PC-9 (cell line): ENCODE data around the gene C6orf136.

Experiments
- EZH2 ChIP-seq: fragments of 200-600 bp; sonication (generic); IDR thresholded peaks from 2 replicates; pipeline ENCODE4 v1.8.0; 2017; ENCODE audit warnings: antibody characterized with exemption, low read depth
- TF ChIP-seq, protein P1 (sequence below): fragments of 200-600 bp; sonication (generic); conservative IDR thresholded peaks from 2 replicates; pipeline ENCODE4 v1.6.1; 2017; ENCODE audit warnings: mixed run types, antibody characterized with exemption, mild to moderate bottlenecking, moderate library complexity

DNA sequence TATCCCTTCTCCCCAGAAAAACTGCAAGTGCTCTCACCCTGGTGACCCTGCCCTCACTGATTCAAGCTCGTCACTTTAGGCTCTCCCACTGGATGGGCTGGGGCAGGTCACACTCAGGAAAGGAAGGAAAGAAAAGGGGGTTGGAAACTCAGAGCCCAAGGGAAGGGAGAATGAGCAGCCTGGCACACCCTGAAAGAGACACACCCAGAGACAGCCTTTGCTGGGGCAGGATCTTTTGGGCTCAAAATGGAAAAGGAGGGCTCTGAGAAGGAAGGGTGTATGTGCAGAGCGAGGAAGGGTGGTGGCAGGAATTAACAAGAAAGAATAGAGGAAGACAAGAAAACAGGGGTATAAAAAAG lies 37.0 kb downstream of the C6orf136 start:
- TF ChIP-seq, protein P1, sequence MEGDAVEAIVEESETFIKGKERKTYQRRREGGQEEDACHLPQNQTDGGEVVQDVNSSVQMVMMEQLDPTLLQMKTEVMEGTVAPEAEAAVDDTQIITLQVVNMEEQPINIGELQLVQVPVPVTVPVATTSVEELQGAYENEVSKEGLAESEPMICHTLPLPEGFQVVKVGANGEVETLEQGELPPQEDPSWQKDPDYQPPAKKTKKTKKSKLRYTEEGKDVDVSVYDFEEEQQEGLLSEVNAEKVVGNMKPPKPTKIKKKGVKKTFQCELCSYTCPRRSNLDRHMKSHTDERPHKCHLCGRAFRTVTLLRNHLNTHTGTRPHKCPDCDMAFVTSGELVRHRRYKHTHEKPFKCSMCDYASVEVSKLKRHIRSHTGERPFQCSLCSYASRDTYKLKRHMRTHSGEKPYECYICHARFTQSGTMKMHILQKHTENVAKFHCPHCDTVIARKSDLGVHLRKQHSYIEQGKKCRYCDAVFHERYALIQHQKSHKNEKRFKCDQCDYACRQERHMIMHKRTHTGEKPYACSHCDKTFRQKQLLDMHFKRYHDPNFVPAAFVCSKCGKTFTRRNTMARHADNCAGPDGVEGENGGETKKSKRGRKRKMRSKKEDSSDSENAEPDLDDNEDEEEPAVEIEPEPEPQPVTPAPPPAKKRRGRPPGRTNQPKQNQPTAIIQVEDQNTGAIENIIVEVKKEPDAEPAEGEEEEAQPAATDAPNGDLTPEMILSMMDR: no peak
- TF ChIP-seq EZH2: no peak
